ENCODE data around the gene CBR4.

The CBR4 gene

GRCh38 chr4:169015186-169015623 is 5.2 kb upstream of the CBR4 start:
- Histone ChIP-seq H3K4me1 (ENCODE audit: control insufficient read depth in 2 of 2, insufficient read depth in 2 of 2, low read length in 2 of 2) (peaks cover 15 to 25% of the 10 kb centered on the region in 2 donors), H3K9me3 (ENCODE audit: control insufficient read depth in 2 of 2, low read length in 2 of 2) (no peaks in the 10 kb centered on the region), H3K27me3 (ENCODE audit: control insufficient read depth in 2 of 2, insufficient read depth in 2 of 2, low read length in 2 of 2) (no peaks in the 10 kb centered on the region), H3K4me3 (ENCODE audit: low read length in 2 of 2) (no peak overlapping the region), H3K27ac (ENCODE audit: low read depth in 2 of 2, low read length in 2 of 2) (peak overlapping the region; percentile 63 to 69), H3K9ac (ENCODE audit: low read depth in 1 of 2, low read length in 2 of 2) (no peak overlapping the region), H3K36me3 (ENCODE audit: control insufficient read depth in 2 of 2, insufficient read depth in 2 of 2, low read length in 2 of 2) (no peaks in the 10 kb centered on the region)

DNA sequence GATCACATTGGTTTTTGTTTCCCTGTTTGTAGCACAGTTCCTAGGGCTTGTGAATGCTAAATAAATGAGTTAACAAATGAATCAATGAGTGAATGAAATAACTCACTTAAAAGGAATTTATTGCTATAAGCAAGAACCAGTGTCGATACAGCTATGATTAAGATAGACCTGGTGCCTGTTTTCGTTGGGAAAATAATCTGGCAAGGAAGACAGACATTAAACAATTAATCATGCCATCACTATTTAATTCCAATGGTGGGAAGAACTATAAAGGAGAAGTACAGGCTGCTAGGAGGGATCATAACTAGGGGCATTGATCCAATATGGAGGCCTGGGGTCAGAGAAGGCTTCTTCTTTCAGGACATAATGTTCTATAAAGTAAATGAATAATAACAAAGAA is 4.5 kb upstream of the CBR4 start:
- Histone ChIP-seq H3K9ac (ENCODE audit: low read depth in 1 of 2, low read length in 2 of 2) (no peak overlapping the region), H3K4me3 (ENCODE audit: low read length in 2 of 2) (no peak overlapping the region), H3K36me3 (ENCODE audit: control insufficient read depth in 2 of 2, insufficient read depth in 2 of 2, low read length in 2 of 2) (no peaks in the 10 kb centered on the region), H3K27ac (ENCODE audit: low read depth in 2 of 2, low read length in 2 of 2) (no peak overlapping the region), H3K27me3 (ENCODE audit: control insufficient read depth in 2 of 2, insufficient read depth in 2 of 2, low read length in 2 of 2) (no peaks in the 10 kb centered on the region), H3K9me3 (ENCODE audit: control insufficient read depth in 2 of 2, low read length in 2 of 2) (no peaks in the 10 kb centered on the region), H3K4me1 (ENCODE audit: control insufficient read depth in 2 of 2, insufficient read depth in 2 of 2, low read length in 2 of 2) (peaks cover 15 to 25% of the 10 kb centered on the region in 2 donors)

- Histone ChIP-seq H3K36me3 (ENCODE audit: control insufficient read depth in 2 of 2, insufficient read depth in 2 of 2, low read length in 2 of 2) (no peaks in the 10 kb centered on the region), H3K27me3 (ENCODE audit: control insufficient read depth in 2 of 2, insufficient read depth in 2 of 2, low read length in 2 of 2) (no peaks in the 10 kb centered on the region), H3K9ac (ENCODE audit: low read depth in 1 of 2, low read length in 2 of 2) (no peak overlapping the region), H3K4me1 (ENCODE audit: control insufficient read depth in 2 of 2, insufficient read depth in 2 of 2, low read length in 2 of 2) (peaks cover 24 to 34% of the 10 kb centered on the region in 2 donors), H3K4me3 (ENCODE audit: low read length in 2 of 2) (no peak overlapping the region), H3K9me3 (ENCODE audit: control insufficient read depth in 2 of 2, low read length in 2 of 2) (no peaks in the 10 kb centered on the region), H3K27ac (ENCODE audit: low read depth in 2 of 2, low read length in 2 of 2) (no peak overlapping the region)
Observed at GRCh38 chr4:169013396-169013795, 3.3 kb upstream of the CBR4 start.

DNA sequence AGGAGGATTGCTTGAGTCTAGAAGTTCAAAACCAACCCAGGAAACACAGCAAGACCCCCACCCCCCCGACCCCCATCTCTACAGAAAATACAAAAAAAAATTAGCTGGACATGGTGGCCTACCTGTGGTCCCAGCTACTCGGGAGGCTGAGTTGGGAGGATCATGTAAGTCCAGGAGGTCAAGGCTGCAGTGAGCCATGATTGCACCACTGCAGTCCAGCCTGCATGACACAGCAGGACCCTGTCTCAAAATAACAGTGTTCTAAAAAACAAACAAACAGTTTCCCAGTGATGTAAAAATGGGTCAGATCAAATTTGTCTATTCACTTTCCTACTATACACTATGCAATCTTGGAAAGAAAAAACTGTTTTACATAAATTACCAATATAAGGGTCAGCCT is 2.0 kb upstream of the CBR4 start:
- Histone ChIP-seq H3K4me1 (ENCODE audit: control insufficient read depth in 2 of 2, insufficient read depth in 2 of 2, low read length in 2 of 2) (peaks cover 25 to 34% of the 10 kb centered on the region in 2 donors), H3K27ac (ENCODE audit: low read depth in 2 of 2, low read length in 2 of 2) (no peak overlapping the region), H3K9me3 (ENCODE audit: control insufficient read depth in 2 of 2, low read length in 2 of 2) (no peaks in the 10 kb centered on the region), H3K4me3 (ENCODE audit: low read length in 2 of 2) (no peak overlapping the region), H3K27me3 (ENCODE audit: control insufficient read depth in 2 of 2, insufficient read depth in 2 of 2, low read length in 2 of 2) (no peaks in the 10 kb centered on the region), H3K9ac (ENCODE audit: low read depth in 1 of 2, low read length in 2 of 2) (no peak overlapping the region), H3K36me3 (ENCODE audit: control insufficient read depth in 2 of 2, insufficient read depth in 2 of 2, low read length in 2 of 2) (no peaks in the 10 kb centered on the region)

GRCh38 chr4:169009286-169010124 is 550 bp downstream of the CBR4 start:
- Histone ChIP-seq H3K9me3 (ENCODE audit: control insufficient read depth in 2 of 2, low read length in 2 of 2) (no peaks in the 10 kb centered on the region), H3K27me3 (ENCODE audit: control insufficient read depth in 2 of 2, insufficient read depth in 2 of 2, low read length in 2 of 2) (no peaks in the 10 kb centered on the region), H3K36me3 (ENCODE audit: control insufficient read depth in 2 of 2, insufficient read depth in 2 of 2, low read length in 2 of 2) (peaks cover 2 to 3% of the 10 kb centered on the region in 2 donors), H3K4me1 (ENCODE audit: control insufficient read depth in 2 of 2, insufficient read depth in 2 of 2, low read length in 2 of 2) (peaks cover 10 to 20% of the 10 kb centered on the region in 2 donors), H3K9ac (ENCODE audit: low read depth in 1 of 2, low read length in 2 of 2) (peak overlapping the region; percentile 86 to 92), H3K4me3 (ENCODE audit: low read length in 2 of 2) (peak overlapping the region; percentile 88 to 95), H3K27ac (ENCODE audit: low read depth in 2 of 2, low read length in 2 of 2) (peak overlapping the region; percentile 95 to 96)

- Histone ChIP-seq H3K9ac (ENCODE audit: low read depth in 1 of 2, low read length in 2 of 2) (no peak overlapping the region), H3K27me3 (ENCODE audit: control insufficient read depth in 2 of 2, insufficient read depth in 2 of 2, low read length in 2 of 2) (no peaks in the 10 kb centered on the region), H3K9me3 (ENCODE audit: control insufficient read depth in 2 of 2, low read length in 2 of 2) (no peaks in the 10 kb centered on the region), H3K27ac (ENCODE audit: low read depth in 2 of 2, low read length in 2 of 2) (no peak overlapping the region), H3K36me3 (ENCODE audit: control insufficient read depth in 2 of 2, insufficient read depth in 2 of 2, low read length in 2 of 2) (peaks cover 10 to 20% of the 10 kb centered on the region in 2 donors), H3K4me3 (ENCODE audit: low read length in 2 of 2) (no peak overlapping the region), H3K4me1 (ENCODE audit: control insufficient read depth in 2 of 2, insufficient read depth in 2 of 2, low read length in 2 of 2) (peaks cover 10 to 17% of the 10 kb centered on the region in 2 donors)
Observed at GRCh38 chr4:169005453-169006099, 4.5 kb downstream of the CBR4 start.

DNA sequence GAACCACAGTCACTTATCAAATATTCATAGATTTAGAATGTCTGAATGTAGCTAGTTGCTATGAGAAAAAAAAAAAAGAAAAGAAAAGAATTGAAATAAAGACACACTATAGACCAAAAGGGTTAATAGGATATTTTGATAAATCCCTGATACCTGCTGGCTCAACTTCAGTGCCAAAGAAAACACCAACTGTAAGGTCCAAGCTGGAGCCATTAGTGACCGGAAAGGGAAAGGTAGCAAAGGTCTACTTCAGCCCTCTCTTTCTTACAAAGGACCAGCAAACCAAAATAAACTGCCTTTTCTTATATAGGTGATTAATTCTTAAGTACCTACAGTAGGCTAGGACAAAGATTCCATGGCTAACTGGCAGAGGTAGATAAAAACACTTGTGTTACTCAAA is 9.7 kb downstream of the CBR4 start:
- Histone ChIP-seq H3K4me3 (ENCODE audit: low read length in 2 of 2) (no peak overlapping the region), H3K9me3 (ENCODE audit: control insufficient read depth in 2 of 2, low read length in 2 of 2) (no peaks in the 10 kb centered on the region), H3K36me3 (ENCODE audit: control insufficient read depth in 2 of 2, insufficient read depth in 2 of 2, low read length in 2 of 2) (peaks cover 27 to 33% of the 10 kb centered on the region in 2 donors), H3K9ac (ENCODE audit: low read depth in 1 of 2, low read length in 2 of 2) (no peak overlapping the region), H3K27ac (ENCODE audit: low read depth in 2 of 2, low read length in 2 of 2) (no peak overlapping the region), H3K4me1 (ENCODE audit: control insufficient read depth in 2 of 2, insufficient read depth in 2 of 2, low read length in 2 of 2) (no peaks in the 10 kb centered on the region), H3K27me3 (ENCODE audit: control insufficient read depth in 2 of 2, insufficient read depth in 2 of 2, low read length in 2 of 2) (no peaks in the 10 kb centered on the region)

- no peaks in the 10 kb centered on the region for H3K4me1 ChIP-seq (ENCODE audit: control insufficient read depth in 2 of 2, insufficient read depth in 2 of 2, low read length in 2 of 2)
- H3K27ac ChIP-seq (ENCODE audit: low read depth in 2 of 2, low read length in 2 of 2) = no peak overlapping the region
- no peaks in the 10 kb centered on the region for H3K9me3 ChIP-seq (ENCODE audit: control insufficient read depth in 2 of 2, low read length in 2 of 2)
- no peaks in the 10 kb centered on the region for H3K27me3 ChIP-seq (ENCODE audit: control insufficient read depth in 2 of 2, insufficient read depth in 2 of 2, low read length in 2 of 2)
- H3K4me3 ChIP-seq (ENCODE audit: low read length in 2 of 2) = no peak overlapping the region
- H3K9ac ChIP-seq (ENCODE audit: low read depth in 1 of 2, low read length in 2 of 2) = no peak overlapping the region
- H3K36me3 ChIP-seq (ENCODE audit: control insufficient read depth in 2 of 2, insufficient read depth in 2 of 2, low read length in 2 of 2) = peaks cover 30 to 33% of the 10 kb centered on the region in 2 donors
Observed at GRCh38 chr4:168999809-169000208, 10.2 kb downstream of the CBR4 start.

GRCh38 chr4:168998596-168998995 is 11.5 kb downstream of the CBR4 start:
- H3K27me3 ChIP-seq (ENCODE audit: control insufficient read depth in 2 of 2, insufficient read depth in 2 of 2, low read length in 2 of 2) = no peaks in the 10 kb centered on the region
- no peaks in the 10 kb centered on the region for H3K4me1 ChIP-seq (ENCODE audit: control insufficient read depth in 2 of 2, insufficient read depth in 2 of 2, low read length in 2 of 2)
- no peaks in the 10 kb centered on the region for H3K9me3 ChIP-seq (ENCODE audit: control insufficient read depth in 2 of 2, low read length in 2 of 2)
- peaks cover 28% of the 10 kb centered on the region in 2 donors for H3K36me3 ChIP-seq (ENCODE audit: control insufficient read depth in 2 of 2, insufficient read depth in 2 of 2, low read length in 2 of 2)
- no peak overlapping the region for H3K9ac ChIP-seq (ENCODE audit: low read depth in 1 of 2, low read length in 2 of 2)
- no peak overlapping the region for H3K4me3 ChIP-seq (ENCODE audit: low read length in 2 of 2)
- no peak overlapping the region for H3K27ac ChIP-seq (ENCODE audit: low read depth in 2 of 2, low read length in 2 of 2)

- Histone ChIP-seq H3K9ac (ENCODE audit: low read depth in 1 of 2, low read length in 2 of 2) (no peak overlapping the region), H3K27ac (ENCODE audit: low read depth in 2 of 2, low read length in 2 of 2) (no peak overlapping the region), H3K36me3 (ENCODE audit: control insufficient read depth in 2 of 2, insufficient read depth in 2 of 2, low read length in 2 of 2) (peaks cover 18 to 20% of the 10 kb centered on the region in 2 donors), H3K9me3 (ENCODE audit: control insufficient read depth in 2 of 2, low read length in 2 of 2) (no peaks in the 10 kb centered on the region), H3K27me3 (ENCODE audit: control insufficient read depth in 2 of 2, insufficient read depth in 2 of 2, low read length in 2 of 2) (no peaks in the 10 kb centered on the region), H3K4me3 (ENCODE audit: low read length in 2 of 2) (no peak overlapping the region), H3K4me1 (ENCODE audit: control insufficient read depth in 2 of 2, insufficient read depth in 2 of 2, low read length in 2 of 2) (no peaks in the 10 kb centered on the region)
Observed at GRCh38 chr4:168995537-168996295, 14.3 kb downstream of the CBR4 start.

All from mucosa of rectum (tissue), 2 donors.